ENCODE data around the gene SLIT3. TPM values are rescaled to one million over a fixed set of nuclear protein-coding genes. Genes with fewer than 3 reads are reported as not detected.

SLIT3 gene
- total RNA-seq, 3 donors from 2014 or later (not counting 1 experiment from before 2014, with no cell fraction given) = 0.34 to 0.80 TPM; not detected in 1

GRCh38 chr5:168832308-168832707, 468.6 kb downstream of the SLIT3 start:
- no peak overlapping the region for H3K4me3 Mint-ChIP-seq
- WGBS (ENCODE audit: insufficient coverage) = 84% methylated on average over 6 of the region's 6 CpGs

GRCh38 chr5:168831383-168831782, 469.6 kb downstream of the SLIT3 start:
- Mint-ChIP-seq H3K4me3 (no peak overlapping the region), H3K36me3 (no peaks in the 10 kb centered on the region), H3K27me3 (ENCODE audit: low read depth in 2 of 2) (peaks cover 3 to 10% of the 10 kb centered on the region in 2 donors), H3K4me1 (no peaks in the 10 kb centered on the region), H3K9me3 (no peaks in the 10 kb centered on the region), H3K27ac (no peak overlapping the region)
- Histone ChIP-seq H3K36me3 (ENCODE audit: control insufficient read depth, insufficient read depth, low read length) (no peaks in the 10 kb centered on the region), H3K27ac (ENCODE audit: low read length) (no peak overlapping the region), H3K4me1 (ENCODE audit: control insufficient read depth, insufficient read depth, low read length) (no peaks in the 10 kb centered on the region), H3K4me3 (ENCODE audit: low read length) (no peak overlapping the region), H3K9me3 (ENCODE audit: control insufficient read depth, insufficient read depth, low read length) (no peaks in the 10 kb centered on the region), H3K27me3 (ENCODE audit: control insufficient read depth, insufficient read depth, low read length) (no peaks in the 10 kb centered on the region)
- 85% methylated on average over 7 of the region's 7 CpGs for WGBS (ENCODE audit: insufficient coverage)
- no peak for DNase-seq
- intact Hi-C loops (cut with micrococcal nuclease) = no loop called here
- no peak for ATAC-seq
- TF ChIP-seq CTCF (IDR thresholded peaks at IDR 0.05) = no peak

More at GRCh38 chr5:168832308-168832707, 468.6 kb downstream of the SLIT3 start:
- intact Hi-C loops (cut with micrococcal nuclease) = no loop called here
- H3K36me3 Mint-ChIP-seq = no peaks in the 10 kb centered on the region
- H3K27ac Mint-ChIP-seq = no peak overlapping the region
- Histone ChIP-seq H3K4me1 (ENCODE audit: control insufficient read depth, insufficient read depth, low read length) (no peaks in the 10 kb centered on the region), H3K4me3 (ENCODE audit: low read length) (no peak overlapping the region), H3K27ac (ENCODE audit: low read length) (no peak overlapping the region), H3K27me3 (ENCODE audit: control insufficient read depth, insufficient read depth, low read length) (no peaks in the 10 kb centered on the region), H3K9me3 (ENCODE audit: control insufficient read depth, insufficient read depth, low read length) (no peaks in the 10 kb centered on the region), H3K36me3 (ENCODE audit: control insufficient read depth, insufficient read depth, low read length) (no peaks in the 10 kb centered on the region)
- DNase-seq (no peak), ATAC-seq (no peak)
- TF ChIP-seq CTCF (IDR thresholded peaks at IDR 0.05) = no peak
- no peaks in the 10 kb centered on the region for H3K9me3 Mint-ChIP-seq
- H3K27me3 Mint-ChIP-seq (ENCODE audit: low read depth in 2 of 2) = peaks cover 3 to 10% of the 10 kb centered on the region in 2 donors
- no peaks in the 10 kb centered on the region for H3K4me1 Mint-ChIP-seq

- H3K4me1 Mint-ChIP-seq = no peaks in the 10 kb centered on the region
- 75% methylated on average over 3 of the region's 3 CpGs for WGBS (ENCODE audit: insufficient coverage)
- intact Hi-C loops (cut with micrococcal nuclease) = no loop called here
Observed at GRCh38 chr5:168830833-168831232, 470.1 kb downstream of the SLIT3 start.

More at GRCh38 chr5:168830833-168831232, 470.1 kb downstream of the SLIT3 start:
- no peak overlapping the region for H3K4me3 Mint-ChIP-seq
- H3K36me3 Mint-ChIP-seq = no peaks in the 10 kb centered on the region
- no peaks in the 10 kb centered on the region for H3K9me3 ChIP-seq (ENCODE audit: control insufficient read depth, insufficient read depth, low read length)
- no peaks in the 10 kb centered on the region for H3K9me3 Mint-ChIP-seq
- ATAC-seq (no peak), DNase-seq (no peak)
- no peaks in the 10 kb centered on the region for H3K36me3 ChIP-seq (ENCODE audit: control insufficient read depth, insufficient read depth, low read length)
- H3K4me1 ChIP-seq (ENCODE audit: control insufficient read depth, insufficient read depth, low read length) = no peaks in the 10 kb centered on the region
- peaks cover 1 to 10% of the 10 kb centered on the region in 2 donors for H3K27me3 Mint-ChIP-seq (ENCODE audit: low read depth in 2 of 2)
- H3K27ac ChIP-seq (ENCODE audit: low read length) = no peak overlapping the region
- no peak for TF ChIP-seq CTCF (IDR thresholded peaks at IDR 0.05)
- no peak overlapping the region for H3K27ac Mint-ChIP-seq
- H3K4me3 ChIP-seq (ENCODE audit: low read length) = no peak overlapping the region
- H3K27me3 ChIP-seq (ENCODE audit: control insufficient read depth, insufficient read depth, low read length) = no peaks in the 10 kb centered on the region

All from natural killer cell (primary cell).